Left ventricle myocardium superior (tissue), 1 donor: ENCODE results near the gene FA2H. TPM values are rescaled to one million over a fixed set of nuclear protein-coding genes. Genes with fewer than 3 reads are reported as not detected.
"Not testable (repeated sequence)": the region's sequence is repeated elsewhere in the genome, so short reads cannot be mapped to it uniquely, and the experiment has no call there.

ENCODE experiments used
- ATAC-seq: fragments of 200-7000 bp; cut with Tn5 transposase; one replicate; pipeline ENCODE4 v1.9.1; 2020; ENCODE audit warnings: mild to moderate bottlenecking, moderate library complexity
- DNase-seq: peaks from one replicate; pipeline ENCODE4 v3.0.0-alpha.2; 2020
- intact Hi-C: fragments of 100-400 bp; cut with micrococcal nuclease; formaldehyde crosslinking; loops from one replicate; pipeline ENCODE4 v1.11.0; 2022
- total RNA-seq: library from RNA; stranded (reverse); fragmentation: NEBNext Ultra II Directional; extraction: Animal tissue kit (Norgen Biotek cat#: 25700); gene quantifications from one replicate; pipeline ENCODE4 v1.2.1, GENCODE V29; 2021
- donor health status: DM: no; HTN: yes; CAD: no; lungs with severe emphysema.

Gene FA2H
- total RNA-seq, 1 donor from 2014 or later = 0.50 TPM

DNA sequence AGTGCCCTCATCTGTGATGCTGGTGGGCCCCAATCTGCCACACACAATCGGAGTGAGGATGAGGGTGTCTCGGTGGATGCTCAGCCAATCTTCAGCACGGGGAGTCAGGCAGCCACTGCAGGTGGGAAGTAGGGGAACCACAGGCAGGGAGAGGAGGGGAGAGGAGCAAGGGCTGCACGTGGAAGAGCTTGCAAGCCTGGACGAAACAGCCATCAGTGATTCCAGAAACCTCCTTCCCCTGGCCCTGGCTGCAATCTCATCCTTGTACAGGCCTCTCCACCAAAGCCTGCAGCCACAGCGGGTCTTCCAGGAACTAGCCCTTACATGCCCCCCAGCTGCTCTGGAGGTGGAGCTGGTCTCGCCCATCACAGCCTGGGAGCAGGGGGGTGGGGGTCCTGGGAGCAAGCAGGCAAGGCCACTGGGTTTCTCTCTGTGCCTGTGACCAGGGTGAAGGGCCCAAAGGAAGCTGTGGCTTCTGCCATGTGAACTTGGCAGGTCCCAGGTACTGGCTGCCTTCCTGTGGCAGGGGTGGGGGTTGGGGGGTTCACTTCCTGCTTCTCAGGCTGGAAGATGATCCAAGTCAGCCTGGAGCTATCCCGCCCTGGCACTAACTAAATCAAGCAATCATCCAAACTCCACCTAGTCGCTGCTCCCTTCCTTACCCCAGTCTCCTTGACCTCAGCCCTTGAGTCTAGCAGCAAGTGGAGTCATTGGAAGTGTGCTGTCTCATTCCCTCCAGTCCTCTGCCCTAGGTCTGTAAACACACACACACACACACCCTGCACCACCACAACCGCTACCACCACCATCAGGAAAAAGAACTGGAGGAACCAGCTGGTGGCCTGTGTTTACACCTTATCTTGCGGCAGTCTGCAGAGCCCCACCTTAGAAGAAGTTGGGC, 44.6 kb downstream of the FA2H start:
- ATAC-seq (no peak), DNase-seq (no peak)

DNA sequence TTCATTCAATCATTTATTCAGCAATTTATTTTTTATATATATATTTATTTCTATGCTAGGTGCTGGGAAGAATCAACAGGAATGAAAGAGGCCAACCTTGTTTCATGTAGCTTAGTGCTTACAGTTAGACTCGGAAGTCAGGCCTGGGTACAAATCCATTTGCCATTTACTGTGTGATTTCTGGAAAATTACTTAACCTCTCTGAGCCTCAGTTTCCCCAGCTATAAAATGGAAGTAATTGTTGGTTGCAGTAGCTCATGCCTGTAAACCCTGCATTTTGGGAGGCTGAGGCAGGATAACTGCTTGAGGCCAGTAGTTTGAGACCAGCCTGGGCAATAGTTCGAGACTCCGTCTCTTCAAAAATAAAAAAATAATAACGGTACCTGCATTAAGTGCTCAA, 46.7 kb downstream of the FA2H start:
- no peak for DNase-seq
- ATAC-seq = no peak
- intact Hi-C loops = no loop called here

More for the DNA sequence above, 44.6 kb downstream of the FA2H start:
- intact Hi-C loops = no loop called here

DNA sequence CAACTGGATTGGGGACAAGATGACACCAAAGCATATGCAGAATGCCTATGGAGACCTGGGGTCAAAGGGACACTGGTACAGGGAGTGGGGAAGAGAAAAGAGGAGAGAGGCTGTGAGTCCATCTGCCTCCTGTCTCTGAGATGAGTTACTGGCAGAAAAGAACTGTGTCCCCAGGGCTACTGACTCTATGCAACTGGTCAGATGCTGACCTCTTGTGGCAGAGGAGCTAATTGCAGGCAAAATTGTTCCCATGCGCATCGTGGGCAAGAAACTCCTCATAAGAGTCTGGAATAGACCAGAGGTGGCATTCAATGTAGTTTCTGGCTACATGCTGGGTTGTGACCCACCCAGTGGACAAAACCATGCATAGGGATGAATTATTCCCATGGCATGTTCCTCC, 47.9 kb downstream of the FA2H start:
- ATAC-seq (no peak), DNase-seq (no peak)
- intact Hi-C loops = no loop called here

DNA sequence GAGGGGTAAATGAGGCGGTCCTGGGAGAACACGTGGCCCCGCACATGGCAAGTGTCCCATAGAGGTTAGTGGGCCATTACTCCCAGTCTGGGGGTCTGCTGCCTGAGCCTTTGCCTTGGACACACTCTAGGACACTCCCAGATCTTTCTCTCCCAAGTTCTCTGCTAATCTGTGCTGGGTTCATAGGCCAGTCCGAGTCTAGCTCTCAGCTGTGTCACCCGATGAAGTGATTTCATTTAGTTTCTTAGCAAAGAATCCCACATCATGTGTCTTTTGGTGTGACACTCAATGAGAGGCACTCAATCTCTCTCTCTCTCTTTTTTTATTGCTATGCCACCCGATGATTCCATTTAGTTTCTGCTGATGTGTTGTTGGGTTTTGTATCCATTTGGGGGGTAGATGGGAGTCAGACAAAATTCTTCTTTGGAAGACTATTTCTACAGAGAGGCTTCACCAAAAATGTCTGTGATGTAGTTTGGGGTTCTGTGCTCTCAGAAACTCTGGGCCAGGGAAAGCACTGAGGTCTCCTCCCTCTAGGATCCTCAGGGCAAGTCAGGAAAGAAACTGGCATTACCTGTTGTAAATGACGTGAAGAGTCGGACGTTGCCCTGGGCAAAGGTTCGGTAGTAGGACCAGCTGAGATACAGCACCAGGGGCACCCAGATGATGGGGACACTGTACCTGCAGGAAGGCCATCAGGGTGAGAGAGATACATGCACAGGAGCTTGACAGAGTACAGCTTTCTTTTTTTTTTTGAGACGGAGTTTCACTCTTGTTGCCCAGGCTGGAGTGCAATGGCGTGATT, 48.8 kb downstream of the FA2H start:
- no peak for DNase-seq
- intact Hi-C loops = no loop called here
- no peak for ATAC-seq

GRCh38 chr16:74724820-74725549, 49.6 kb downstream of the FA2H start:
- DNase-seq (no peak), ATAC-seq (no peak)
- intact Hi-C loops = no loop called here

GRCh38 chr16:74723256-74723655, 51.4 kb downstream of the FA2H start:
- no peak for DNase-seq
- no peak for ATAC-seq
- intact Hi-C loops = no loop called here

- DNase-seq, ATAC-seq, intact Hi-C loops: not testable (repeated sequence)
These were observed 52.5 kb downstream of the FA2H start for GRCh38 chr16:74722156-74722555.

- ATAC-seq (no peak), DNase-seq (no peak)
- intact Hi-C loops = no loop called here
These were observed 52.9 kb downstream of the FA2H start for GRCh38 chr16:74721716-74722115.

- intact Hi-C loops = no loop called here
- no peak for ATAC-seq
- DNase-seq = no peak
These were observed 54.0 kb downstream of the FA2H start for GRCh38 chr16:74720579-74720978.

- ATAC-seq (no peak), DNase-seq (no peak)
- intact Hi-C loops = no loop called here
These were observed 55.6 kb downstream of the FA2H start for GRCh38 chr16:74718741-74719610.

- no peak for ATAC-seq
- intact Hi-C loops = no loop called here
These were observed 56.5 kb downstream of the FA2H start for GRCh38 chr16:74718140-74718539.

DNA sequence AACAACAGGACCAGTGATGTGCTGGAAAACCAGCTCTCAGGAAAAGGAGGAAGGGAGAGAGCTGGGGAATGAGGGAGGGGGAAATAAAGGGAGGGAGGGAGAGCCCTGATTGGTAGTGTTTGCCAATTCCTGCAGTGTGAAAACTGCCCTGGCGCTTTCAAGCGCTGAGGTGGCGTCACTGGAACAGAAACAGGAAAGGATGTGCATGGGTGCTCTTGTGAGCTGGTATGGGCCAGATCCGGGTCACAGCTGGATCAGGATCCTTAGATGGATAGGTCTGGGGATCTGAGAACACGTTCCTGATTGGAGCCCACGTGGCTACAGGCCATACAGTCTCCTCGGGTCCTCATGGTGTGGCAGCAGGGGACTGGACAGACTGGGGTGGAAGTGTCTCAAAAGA, 57.3 kb downstream of the FA2H start:
- ATAC-seq (no peak), DNase-seq (no peak)
- intact Hi-C loops = no loop called here

More at GRCh38 chr16:74718140-74718539, 56.5 kb downstream of the FA2H start:
- DNase-seq = no peak

- intact Hi-C loops = no loop called here
- no peak for ATAC-seq
- DNase-seq = no peak
These were observed 58.3 kb downstream of the FA2H start for GRCh38 chr16:74716355-74716754.

GRCh38 chr16:74713876-74714275, 60.7 kb downstream of the FA2H start:
- intact Hi-C loops = no loop called here
- ATAC-seq (no peak), DNase-seq (no peak)

- intact Hi-C loops = no loop called here
- no peak for ATAC-seq
- no peak for DNase-seq
These were observed 61.3 kb downstream of the FA2H start for GRCh38 chr16:74713325-74713724.

GRCh38 chr16:74711938-74712337, 62.7 kb downstream of the FA2H start:
- DNase-seq (no peak), ATAC-seq (no peak)
- intact Hi-C loops = no loop called here

DNA sequence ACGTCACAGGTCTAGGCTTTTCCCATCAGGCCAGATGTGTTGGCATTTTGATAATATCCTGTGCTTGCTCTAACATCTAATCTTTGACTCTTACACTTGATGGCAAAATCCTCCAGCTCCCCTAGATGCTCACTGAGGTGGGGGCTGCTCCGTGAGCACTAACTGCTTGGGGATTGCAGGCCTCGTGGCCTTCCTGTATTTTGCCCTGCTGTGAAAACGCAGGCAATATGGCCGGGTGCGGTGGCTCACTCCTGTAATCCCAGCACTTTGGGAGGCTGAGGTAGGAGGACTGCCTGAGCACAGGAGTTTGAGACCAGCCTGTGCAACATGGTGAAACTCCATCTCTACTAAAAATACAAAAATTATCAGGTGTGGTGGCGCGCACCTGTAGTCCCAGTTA, 64.2 kb downstream of the FA2H start:
- no peak for DNase-seq
- ATAC-seq = no peak

GRCh38 chr16:74709441-74709877, 65.2 kb downstream of the FA2H start:
- intact Hi-C loops = loop anchor here (10.0 kb wide), 1 partner anchor 155 kb away; no protein-coding TSS in a partner anchor
- peak; percentile 92 for ATAC-seq

More for the DNA sequence above, 64.2 kb downstream of the FA2H start:
- intact Hi-C loops = no loop called here

More at GRCh38 chr16:74709441-74709877, 65.2 kb downstream of the FA2H start:
- peak; percentile 86 for DNase-seq
